ENCODE measurements around the gene SKAP1. TPM values are rescaled to one million over a fixed set of nuclear protein-coding genes. Genes with fewer than 3 reads are reported as not detected.

The SKAP1 gene
- total RNA-seq, 2 experiments from 2014 or later: 1.2 TPM; not detected in 1

DNA sequence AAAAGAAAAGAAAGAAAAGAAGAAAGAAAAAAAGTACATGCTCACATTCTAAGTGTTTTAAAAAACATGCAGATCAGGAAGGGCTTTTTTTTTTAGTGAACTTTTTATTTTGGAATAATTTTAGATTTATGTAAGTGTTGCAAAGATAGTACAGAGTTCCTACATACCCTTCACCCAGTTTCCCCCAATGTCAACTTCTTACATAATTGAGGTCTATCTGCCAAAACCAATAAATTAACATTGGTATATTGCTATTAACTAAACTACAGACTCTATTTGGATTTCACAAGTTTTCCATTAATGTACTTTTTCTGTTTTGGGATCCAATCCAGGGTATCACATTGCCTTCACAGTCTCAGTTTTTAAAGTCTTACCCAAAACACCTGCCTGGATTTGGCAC, 81.7 kb downstream of the SKAP1 start:
- H3K36me3 ChIP-seq (ENCODE audit: insufficient read depth, low read length): no peaks in the 10 kb centered on the region
- no peaks in the 10 kb centered on the region for H3K9me3 ChIP-seq (ENCODE audit: low read length)
- ChIA-PET POLR2A (no interaction called here), CTCF (ENCODE audit: unreplicated experiment) (no interaction called here)
- H3K4me3 ChIP-seq (ENCODE audit: low read depth, low read length, poor library complexity, severe bottlenecking): no peak overlapping the region
- no peaks in the 10 kb centered on the region for H3K9me2 ChIP-seq (ENCODE audit: insufficient read depth, low read length)
- no peak overlapping the region for H3K4me2 ChIP-seq (ENCODE audit: low read length)
- intact Hi-C loops (cut with micrococcal nuclease; ENCODE audit: unreplicated experiment): no loop called here
- H3K79me2 ChIP-seq (ENCODE audit: insufficient read depth, low read depth, low read length): no peaks in the 10 kb centered on the region
- no peak overlapping the region for H3K27ac ChIP-seq (ENCODE audit: low read depth, low read length, poor library complexity, severe bottlenecking)
- TF ChIP-seq EZH2phosphoT487 (IDR thresholded peaks at IDR 0.05; ENCODE audit: borderline replicate concordance, low read depth, low read length) (no peak), CTCF (conservative IDR thresholded peaks at IDR 0.05; ENCODE audit: low read length) (no peak)
- H4K20me1 ChIP-seq (ENCODE audit: insufficient read depth, low read length): no peaks in the 10 kb centered on the region
- DNase-seq (ENCODE audit: low spot score): no peak
- H3K4me1 ChIP-seq (ENCODE audit: insufficient read depth, low read length, poor library complexity, severe bottlenecking): peaks cover 4% of the 10 kb centered on the region
- BruUV-seq (replicated peaks): no TSS peak
- H2AFZ ChIP-seq (ENCODE audit: low read length): no peak overlapping the region

GRCh38 chr17:48347177-48347576, 82.8 kb downstream of the SKAP1 start:
- H3K27ac ChIP-seq (ENCODE audit: low read depth, low read length, poor library complexity, severe bottlenecking): no peak overlapping the region
- H3K9me2 ChIP-seq (ENCODE audit: insufficient read depth, low read length): no peaks in the 10 kb centered on the region
- no peak overlapping the region for H3K4me2 ChIP-seq (ENCODE audit: low read length)
- no TSS peak for BruUV-seq (replicated peaks)
- ChIA-PET CTCF (ENCODE audit: unreplicated experiment) (no interaction called here), POLR2A (interaction anchor here (0.6 kb wide), 2 partner anchors 66 to 77 kb away, joined by 3 to 6 read pairs; no protein-coding TSS in a partner anchor)
- no peaks in the 10 kb centered on the region for H4K20me1 ChIP-seq (ENCODE audit: insufficient read depth, low read length)
- no peak for DNase-seq (ENCODE audit: low spot score)
- H2AFZ ChIP-seq (ENCODE audit: low read length): no peak overlapping the region
- H3K9me3 ChIP-seq (ENCODE audit: low read length): no peaks in the 10 kb centered on the region
- H3K4me3 ChIP-seq (ENCODE audit: low read depth, low read length, poor library complexity, severe bottlenecking): no peak overlapping the region
- intact Hi-C loops (cut with micrococcal nuclease; ENCODE audit: unreplicated experiment): no loop called here
- no peaks in the 10 kb centered on the region for H3K79me2 ChIP-seq (ENCODE audit: insufficient read depth, low read depth, low read length)
- H3K4me1 ChIP-seq (ENCODE audit: insufficient read depth, low read length, poor library complexity, severe bottlenecking): peaks cover 3% of the 10 kb centered on the region
- TF ChIP-seq EZH2phosphoT487 (IDR thresholded peaks at IDR 0.05; ENCODE audit: borderline replicate concordance, low read depth, low read length) (no peak), CTCF (conservative IDR thresholded peaks at IDR 0.05; ENCODE audit: low read length) (no peak)
- no peaks in the 10 kb centered on the region for H3K36me3 ChIP-seq (ENCODE audit: insufficient read depth, low read length)

DNA sequence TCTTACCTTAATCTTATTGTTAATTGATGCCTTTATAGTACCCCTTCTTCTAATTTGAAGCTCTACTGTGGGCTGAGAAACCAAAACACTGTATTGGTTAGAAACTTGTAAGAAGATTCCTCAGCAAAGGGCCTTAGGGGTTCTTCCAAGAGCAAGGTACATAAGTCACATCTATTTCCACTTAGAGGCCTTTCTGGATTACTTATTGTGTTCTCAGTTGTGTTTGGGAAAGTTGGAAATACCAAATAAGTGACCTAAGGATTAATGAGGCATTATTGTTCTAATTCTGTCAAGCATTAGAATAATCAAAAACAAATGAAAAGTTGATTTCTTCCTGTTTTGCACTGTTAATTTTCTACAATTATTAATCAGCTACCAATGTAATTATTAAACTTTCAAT, 85.8 kb downstream of the SKAP1 start:
- intact Hi-C loops (cut with micrococcal nuclease; ENCODE audit: unreplicated experiment): no loop called here
- DNase-seq (ENCODE audit: low spot score): no peak
- no peaks in the 10 kb centered on the region for H3K9me2 ChIP-seq (ENCODE audit: insufficient read depth, low read length)
- no TSS peak for BruUV-seq (replicated peaks)
- H3K4me3 ChIP-seq (ENCODE audit: low read depth, low read length, poor library complexity, severe bottlenecking): no peak overlapping the region
- no peak overlapping the region for H3K27ac ChIP-seq (ENCODE audit: low read depth, low read length, poor library complexity, severe bottlenecking)
- H3K4me1 ChIP-seq (ENCODE audit: insufficient read depth, low read length, poor library complexity, severe bottlenecking): no peaks in the 10 kb centered on the region
- H3K4me2 ChIP-seq (ENCODE audit: low read length): no peak overlapping the region
- H2AFZ ChIP-seq (ENCODE audit: low read length): no peak overlapping the region
- H3K79me2 ChIP-seq (ENCODE audit: insufficient read depth, low read depth, low read length): no peaks in the 10 kb centered on the region
- ChIA-PET CTCF (ENCODE audit: unreplicated experiment) (no interaction called here), POLR2A (no interaction called here)
- no peaks in the 10 kb centered on the region for H4K20me1 ChIP-seq (ENCODE audit: insufficient read depth, low read length)
- H3K9me3 ChIP-seq (ENCODE audit: low read length): no peaks in the 10 kb centered on the region
- H3K36me3 ChIP-seq (ENCODE audit: insufficient read depth, low read length): no peaks in the 10 kb centered on the region
- TF ChIP-seq CTCF (conservative IDR thresholded peaks at IDR 0.05; ENCODE audit: low read length): no peak

Measured in OCI-LY7 (cell line).